H9 (cell line): ENCODE data around the gene ANKRD44. TPM values are rescaled to one million over a fixed set of nuclear protein-coding genes. Genes with fewer than 3 reads are reported as not detected.

Experiments
- DNase-seq: peaks from one replicate; pipeline ENCODE4 v3.0.0-alpha.2; 2017
- H2AFZ ChIP-seq: one replicate; pipeline ENCODE4 v1.6.1; 2013; ENCODE audit warnings: mild to moderate bottlenecking, low read length, control low read depth, moderate library complexity
- H2AK5ac ChIP-seq: 2 replicates; pipeline ENCODE4 v1.6.1; 2013; ENCODE audit warnings: low read length, control low read depth, mixed read lengths; ENCODE audit not compliant: insufficient read length
- H2BK120ac ChIP-seq: one replicate; pipeline ENCODE4 v1.6.1; 2013; ENCODE audit warnings: low read depth, mild to moderate bottlenecking, low read length, control low read depth, inconsistent platforms; ENCODE audit not compliant: poor library complexity, severe bottlenecking
- H2BK12ac ChIP-seq: 2 replicates; pipeline ENCODE4 v1.6.1; 2013; ENCODE audit warnings: low read length, control low read depth, mixed read lengths, low read depth; ENCODE audit not compliant: insufficient read length
- H2BK15ac ChIP-seq: 2 replicates; pipeline ENCODE4 v1.6.1; 2013; ENCODE audit warnings: low read depth, low read length, control low read depth
- H2BK20ac ChIP-seq: one replicate; pipeline ENCODE4 v1.6.1; 2013; ENCODE audit warnings: low read depth, mild to moderate bottlenecking, low read length, control low read depth, inconsistent platforms; ENCODE audit not compliant: poor library complexity, severe bottlenecking
- H2BK5ac ChIP-seq: 2 replicates; pipeline ENCODE4 v1.6.1; 2013; ENCODE audit warnings: low read length, control low read depth, mixed read lengths; ENCODE audit not compliant: insufficient read length
- H3K14ac ChIP-seq: 2 replicates; pipeline ENCODE4 v1.6.1; 2013; ENCODE audit warnings: low read length, control low read depth; ENCODE audit not compliant: insufficient read depth
- H3K18ac ChIP-seq: 2 replicates; pipeline ENCODE4 v1.6.1; 2013; ENCODE audit warnings: low read depth, mild to moderate bottlenecking, mixed read lengths, low read length, control low read depth; ENCODE audit not compliant: insufficient read length
- H3K23ac ChIP-seq: 2 replicates; pipeline ENCODE4 v1.6.1; 2013; ENCODE audit warnings: low read length, control low read depth, mixed read lengths, low read depth; ENCODE audit not compliant: insufficient read length
- H3K23me2 ChIP-seq: 2 replicates; pipeline ENCODE4 v1.6.1; 2013; ENCODE audit warnings: low read depth, mild to moderate bottlenecking, mixed read lengths, low read length, control low read depth; ENCODE audit not compliant: insufficient read length, poor library complexity, severe bottlenecking
- H3K27ac ChIP-seq: 2 replicates; pipeline ENCODE4 v1.5.1; 2013; ENCODE audit warnings: low read length, control low read depth, mixed read lengths, low read depth; ENCODE audit not compliant: insufficient read length
- H3K27me3 ChIP-seq: 2 replicates; pipeline ENCODE4 v1.6.1; 2013; ENCODE audit warnings: low read length, control low read depth, inconsistent platforms; ENCODE audit not compliant: insufficient read depth
- H3K4ac ChIP-seq: 2 replicates; pipeline ENCODE4 v1.6.1; 2013; ENCODE audit warnings: low read depth, mild to moderate bottlenecking, control low read depth, inconsistent platforms, low read length, moderate library complexity
- H3K4me1 ChIP-seq: 2 replicates; pipeline ENCODE4 v1.6.1; 2013; ENCODE audit warnings: low read length, control low read depth, inconsistent platforms; ENCODE audit not compliant: insufficient read depth
- H3K4me2 ChIP-seq: 2 replicates; pipeline ENCODE4 v1.6.1; 2013; ENCODE audit warnings: low read length, control low read depth, mixed read lengths; ENCODE audit not compliant: insufficient read length, insufficient read depth
- H3K56ac ChIP-seq: 2 replicates; pipeline ENCODE4 v1.6.1; 2013; ENCODE audit warnings: low read depth, mild to moderate bottlenecking, mixed read lengths, low read length, control low read depth; ENCODE audit not compliant: insufficient read length
- H3K79me1 ChIP-seq: 2 replicates; pipeline ENCODE4 v1.6.1; 2013; ENCODE audit warnings: low read depth, mild to moderate bottlenecking, moderate library complexity, low read length, control low read depth, inconsistent platforms; ENCODE audit not compliant: insufficient read depth, poor library complexity, severe bottlenecking
- H3K79me2 ChIP-seq: 2 replicates; pipeline ENCODE4 v1.6.1; 2013; ENCODE audit warnings: low read length, control low read depth, inconsistent platforms; ENCODE audit not compliant: insufficient read depth
- H3K9ac ChIP-seq: 2 replicates; pipeline ENCODE4 v1.6.1; 2013; ENCODE audit warnings: low read length, control low read depth, mixed read lengths; ENCODE audit not compliant: insufficient read length; ENCODE audit errors: extremely low read depth
- H3K9me3 ChIP-seq: one replicate; pipeline ENCODE4 v1.6.1; 2013; ENCODE audit warnings: low read depth, low read length, inconsistent platforms; ENCODE audit not compliant: control insufficient read depth
- H3T11ph ChIP-seq: one replicate; pipeline ENCODE4 v1.6.1; 2013; ENCODE audit warnings: mild to moderate bottlenecking, low read length, control low read depth, inconsistent platforms
- H4K20me1 ChIP-seq: one replicate; pipeline ENCODE4 v1.6.1; 2013; ENCODE audit not compliant: control insufficient read depth, insufficient read length, insufficient read depth
- H4K5ac ChIP-seq: 2 replicates; pipeline ENCODE4 v1.6.1; 2013; ENCODE audit warnings: low read depth, mild to moderate bottlenecking, mixed read lengths, low read length, control low read depth; ENCODE audit not compliant: insufficient read length
- H4K8ac ChIP-seq: replicated peaks from 2 replicates; pipeline ENCODE4 v1.6.1; 2013; ENCODE audit warnings: low read length, control low read depth, mixed read lengths, low read depth; ENCODE audit not compliant: insufficient read length
- H4K91ac ChIP-seq: 2 replicates; pipeline ENCODE4 v1.6.1; 2013; ENCODE audit warnings: low read depth, mild to moderate bottlenecking, moderate library complexity, mixed read lengths, low read length, control low read depth; ENCODE audit not compliant: insufficient read length
- H3K27ac Mint-ChIP-seq, 3 experiments: 2 replicates in 2 of 3; 3 replicates in 1 of 3; pipeline ENCODE4 v1.8.0; 2020 to 2021; ENCODE audit warnings: mixed read lengths in 3 of 3, mild to moderate bottlenecking in 1 of 3, moderate library complexity in 1 of 3
- H3K27me3 Mint-ChIP-seq: 2 replicates; pipeline ENCODE4 v1.8.0; 2021; ENCODE audit warnings: low read depth, mild to moderate bottlenecking, moderate library complexity, mixed read lengths
- H3K36me3 Mint-ChIP-seq, 3 experiments: 2 replicates in 2 of 3; 3 replicates in 1 of 3; pipeline ENCODE4 v1.8.0; 2020 to 2021; ENCODE audit warnings: low read depth in 3 of 3, mixed read lengths in 3 of 3; ENCODE audit not compliant: insufficient read depth in 1 of 3
- H3K4me1 Mint-ChIP-seq, 2 experiments: 2 replicates each; pipeline ENCODE4 v1.8.0; 2020; ENCODE audit warnings: mixed read lengths in 2 of 2
- H3K4me3 Mint-ChIP-seq, 2 experiments: 2 replicates in 1 of 2; 3 replicates in 1 of 2; pipeline ENCODE4 v1.8.0; 2020 to 2021; ENCODE audit warnings: mild to moderate bottlenecking in 2 of 2, mixed read lengths in 2 of 2, moderate library complexity in 1 of 2
- H3K9me3 Mint-ChIP-seq, 2 experiments: 2 replicates in 1 of 2; 3 replicates in 1 of 2; pipeline ENCODE4 v1.8.0; 2020; ENCODE audit warnings: mild to moderate bottlenecking in 2 of 2, mixed read lengths in 2 of 2, moderate library complexity in 1 of 2
- CTCF ChIP-seq: fragments of 200-600 bp; sonication (generic); conservative IDR thresholded peaks from 3 replicates; pipeline ENCODE4 v1.8.0; 2021; ENCODE audit warnings: antibody characterized with exemption, mild to moderate bottlenecking
- WGBS: extraction: QIAGEN DNeasy Blood & Tissue Kit; methylation state at CpG from one replicate; pipeline ENCODE4 v1.1.7; 2013; ENCODE audit warnings: missing lambda C conversion rate, low lambda C conversion rate, mixed read lengths; ENCODE audit not compliant: insufficient read length; ENCODE audit errors: extremely low coverage; 5-methylcytosine and 5-hydroxymethylcytosine counted together
- total RNA-seq: library from RNA; stranded (reverse); gene quantifications from 2 replicates; pipeline ENCODE4 v1.2.1, GENCODE V29; 2021

Gene ANKRD44
- total RNA-seq, 1 experiment from 2014 or later: 1.9 TPM

GRCh38 chr2:197217541-197217940 is 93.0 kb downstream of the ANKRD44 start:
- Histone ChIP-seq H3K9me3 (no peaks in the 10 kb centered on the region), H3K9ac (no peak overlapping the region), H3K14ac (no peak overlapping the region), H3K18ac (no peak overlapping the region), H4K5ac (no peak overlapping the region), H2AFZ (no peak overlapping the region), H3K4ac (no peak overlapping the region), H3K4me2 (no peak overlapping the region), H2BK20ac (no peak overlapping the region), H4K20me1 (no peaks in the 10 kb centered on the region), H3K79me1 (no peaks in the 10 kb centered on the region), H3K23ac (no peak overlapping the region), H3K56ac (no peak overlapping the region), H4K91ac (no peak overlapping the region), H3K79me2 (no peaks in the 10 kb centered on the region), H3T11ph (no peak overlapping the region), H2AK5ac (no peak overlapping the region), H2BK15ac (no peak overlapping the region), H4K8ac (no peak overlapping the region), H2BK12ac (no peak overlapping the region), H2BK5ac (no peak overlapping the region), H3K4me1 (no peaks in the 10 kb centered on the region), H3K27me3 (no peaks in the 10 kb centered on the region), H2BK120ac (no peak overlapping the region), H3K27ac (no peak overlapping the region), H3K23me2 (no peaks in the 10 kb centered on the region)
- Mint-ChIP-seq H3K36me3 (no peaks in the 10 kb centered on the region), H3K27me3 (no peaks in the 10 kb centered on the region), H3K27ac (no peak overlapping the region), H3K9me3 (no peaks in the 10 kb centered on the region), H3K4me3 (no peak overlapping the region), H3K4me1 (no peaks in the 10 kb centered on the region)
- TF ChIP-seq CTCF: no peak
- no peak for DNase-seq
- WGBS: no CpG with 5 or more reads among the region's 2 CpGs
